ENCODE results near the gene GFPT2. TPM values are rescaled to one million over a fixed set of nuclear protein-coding genes. Genes with fewer than 3 reads are reported as not detected.

Gene GFPT2
- total RNA-seq, 6 experiments from 2014 or later: 0.32 to 0.93 (median 0.61) TPM

GRCh38 chr5:180391276-180391675 lies 38.1 kb upstream of the GFPT2 start:
- Histone ChIP-seq H3K9me3 (no peaks in the 10 kb centered on the region), H3K4me3 (no peak overlapping the region), H3K4me1 (no peaks in the 10 kb centered on the region), H3K27me3 (no peaks in the 10 kb centered on the region), H3K27ac (no peak overlapping the region), H3K36me3 (no peaks in the 10 kb centered on the region)
- WGBS (ENCODE audit: insufficient coverage, low coverage, low lambda C conversion rate, missing lambda C conversion rate): no CpG with 5 or more reads among the region's 7 CpGs
- no peak for DNase-seq
- intact Hi-C loops (cut with DNase I): no loop called here
- ATAC-seq: peak in 1 of 4 donors; percentile 22
- no peak for TF ChIP-seq POLR2A (IDR thresholded peaks at IDR 0.05)
- TF ChIP-seq, protein P1, sequence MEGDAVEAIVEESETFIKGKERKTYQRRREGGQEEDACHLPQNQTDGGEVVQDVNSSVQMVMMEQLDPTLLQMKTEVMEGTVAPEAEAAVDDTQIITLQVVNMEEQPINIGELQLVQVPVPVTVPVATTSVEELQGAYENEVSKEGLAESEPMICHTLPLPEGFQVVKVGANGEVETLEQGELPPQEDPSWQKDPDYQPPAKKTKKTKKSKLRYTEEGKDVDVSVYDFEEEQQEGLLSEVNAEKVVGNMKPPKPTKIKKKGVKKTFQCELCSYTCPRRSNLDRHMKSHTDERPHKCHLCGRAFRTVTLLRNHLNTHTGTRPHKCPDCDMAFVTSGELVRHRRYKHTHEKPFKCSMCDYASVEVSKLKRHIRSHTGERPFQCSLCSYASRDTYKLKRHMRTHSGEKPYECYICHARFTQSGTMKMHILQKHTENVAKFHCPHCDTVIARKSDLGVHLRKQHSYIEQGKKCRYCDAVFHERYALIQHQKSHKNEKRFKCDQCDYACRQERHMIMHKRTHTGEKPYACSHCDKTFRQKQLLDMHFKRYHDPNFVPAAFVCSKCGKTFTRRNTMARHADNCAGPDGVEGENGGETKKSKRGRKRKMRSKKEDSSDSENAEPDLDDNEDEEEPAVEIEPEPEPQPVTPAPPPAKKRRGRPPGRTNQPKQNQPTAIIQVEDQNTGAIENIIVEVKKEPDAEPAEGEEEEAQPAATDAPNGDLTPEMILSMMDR (IDR thresholded peaks at IDR 0.05): no peak

GRCh38 chr5:180390441-180391190 lies 37.5 kb upstream of the GFPT2 start:
- no peak for DNase-seq
- no CpG with 5 or more reads among the region's 15 CpGs for WGBS (ENCODE audit: insufficient coverage, low coverage, low lambda C conversion rate, missing lambda C conversion rate)
- TF ChIP-seq POLR2A (IDR thresholded peaks at IDR 0.05): no peak
- TF ChIP-seq, protein P1 (IDR thresholded peaks at IDR 0.05): no peak

GRCh38 chr5:180389252-180390101 lies 36.3 kb upstream of the GFPT2 start:
- no peaks in the 10 kb centered on the region for H3K36me3 ChIP-seq
- WGBS (ENCODE audit: insufficient coverage, low coverage, low lambda C conversion rate, missing lambda C conversion rate): 55% methylated on average over 12 of the region's 39 CpGs
- intact Hi-C loops (cut with DNase I): no loop called here
- H3K27me3 ChIP-seq: no peaks in the 10 kb centered on the region
- no peak for TF ChIP-seq POLR2A (IDR thresholded peaks at IDR 0.05)
- TF ChIP-seq, protein P1 (IDR thresholded peaks at IDR 0.05): no peak
- ATAC-seq (no peak), DNase-seq (no peak)
- no peak overlapping the region for H3K27ac ChIP-seq
- no peak overlapping the region for H3K4me3 ChIP-seq
- H3K4me1 ChIP-seq: no peaks in the 10 kb centered on the region
- no peaks in the 10 kb centered on the region for H3K9me3 ChIP-seq

More at GRCh38 chr5:180390441-180391190, 37.5 kb upstream of the GFPT2 start:
- Histone ChIP-seq H3K9me3 (no peaks in the 10 kb centered on the region), H3K4me1 (no peaks in the 10 kb centered on the region), H3K27ac (no peak overlapping the region), H3K36me3 (no peaks in the 10 kb centered on the region), H3K27me3 (no peaks in the 10 kb centered on the region), H3K4me3 (no peak overlapping the region)
- peak in 1 of 4 donors; percentile 20 for ATAC-seq
- intact Hi-C loops (cut with DNase I): no loop called here

GRCh38 chr5:180387798-180388197 lies 34.7 kb upstream of the GFPT2 start:
- H3K9me3 ChIP-seq: no peaks in the 10 kb centered on the region
- ATAC-seq: no peak
- intact Hi-C loops (cut with DNase I): no loop called here
- TF ChIP-seq POLR2A (IDR thresholded peaks at IDR 0.05): no peak
- DNase-seq: peak in 1 of 3 donors; percentile 4
- no peak overlapping the region for H3K27ac ChIP-seq
- H3K27me3 ChIP-seq: no peaks in the 10 kb centered on the region
- H3K4me3 ChIP-seq: no peak overlapping the region
- no peaks in the 10 kb centered on the region for H3K4me1 ChIP-seq
- no peaks in the 10 kb centered on the region for H3K36me3 ChIP-seq
- 75% methylated on average over 6 of the region's 6 CpGs for WGBS (ENCODE audit: insufficient coverage, low coverage, low lambda C conversion rate, missing lambda C conversion rate)

DNA sequence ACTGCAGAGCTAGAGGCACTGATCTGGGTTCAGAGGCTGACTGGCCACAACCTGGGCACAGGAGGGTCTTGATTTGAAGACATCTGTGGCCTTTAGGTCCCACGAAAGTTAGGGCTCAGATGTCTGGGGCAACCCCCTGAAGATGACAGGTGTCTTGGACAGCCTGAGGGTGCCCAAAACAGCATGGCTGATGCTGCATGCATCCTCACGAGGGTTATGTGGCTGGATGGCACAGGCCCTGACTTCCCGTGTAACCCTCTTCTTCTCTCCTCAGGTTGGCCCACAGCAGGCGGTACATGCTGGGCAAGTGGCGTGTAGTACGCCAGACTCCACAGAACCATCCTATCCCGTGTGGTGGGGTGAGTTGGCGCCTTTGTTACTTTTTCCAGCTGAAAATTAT lies 29.8 kb upstream of the GFPT2 start:
- Histone ChIP-seq H3K27ac (no peak overlapping the region), H3K4me3 (no peak overlapping the region), H3K36me3 (no peaks in the 10 kb centered on the region), H3K4me1 (no peaks in the 10 kb centered on the region), H3K9me3 (no peaks in the 10 kb centered on the region), H3K27me3 (no peaks in the 10 kb centered on the region)
- intact Hi-C loops (cut with DNase I): no loop called here
- ATAC-seq (no peak), DNase-seq (no peak)
- 81% methylated on average over 2 of the region's 8 CpGs for WGBS (ENCODE audit: insufficient coverage, low coverage, low lambda C conversion rate, missing lambda C conversion rate)
- TF ChIP-seq POLR2A (IDR thresholded peaks at IDR 0.05): no peak
- TF ChIP-seq, protein P1 (IDR thresholded peaks at IDR 0.05): no peak
